Thymus (tissue), 11 donors: ENCODE data around the gene PACSIN2. TPM values are rescaled to one million over a fixed set of nuclear protein-coding genes. Genes with fewer than 3 reads are reported as not detected.

Source experiments
- DNase-seq, 9 donors: peaks; one replicate each; pipeline ENCODE4 v3.0.0-alpha.2; 2013; ENCODE audit warnings: low spot score in 9 of 9, low read depth in 6 of 9, missing footprints in 1 of 9
- H3K27ac ChIP-seq, 2 donors: one replicate each; pipeline ENCODE4 v1.5.1; 2013; ENCODE audit warnings: control low read depth in 1 of 2, low read depth in 1 of 2, low read length in 1 of 2, mild to moderate bottlenecking in 1 of 2, moderate library complexity in 1 of 2
- H3K27me3 ChIP-seq, 2 donors: one replicate each; pipeline ENCODE4 v1.5.1; 2013; ENCODE audit warnings: low read length in 1 of 2; ENCODE audit not compliant: control insufficient read depth in 2 of 2, insufficient read depth in 1 of 2
- H3K36me3 ChIP-seq, 2 donors: one replicate each; pipeline ENCODE4 v1.5.1; 2013; ENCODE audit warnings: low read length in 1 of 2, mild to moderate bottlenecking in 1 of 2, moderate library complexity in 1 of 2; ENCODE audit not compliant: control insufficient read depth in 2 of 2, insufficient read depth in 2 of 2
- H3K4me1 ChIP-seq, 2 donors: one replicate each; pipeline ENCODE4 v1.5.1; 2013; ENCODE audit warnings: low read length in 2 of 2; ENCODE audit not compliant: control insufficient read depth in 2 of 2, insufficient read depth in 2 of 2
- H3K4me3 ChIP-seq, 2 donors: one replicate each; pipeline ENCODE4 v1.5.1; 2013; ENCODE audit warnings: low read length in 2 of 2, control low read depth in 1 of 2, mild to moderate bottlenecking in 1 of 2
- H3K9me3 ChIP-seq, 2 donors: one replicate each; pipeline ENCODE4 v1.5.1; 2013; ENCODE audit warnings: low read length in 1 of 2, mild to moderate bottlenecking in 1 of 2; ENCODE audit not compliant: control insufficient read depth in 2 of 2, insufficient read depth in 1 of 2
- WGBS: extraction: QIAGEN DNeasy Blood & Tissue Kit; methylation state at CpG from one replicate; pipeline ENCODE4 v1.1.7; 2013; 5-methylcytosine and 5-hydroxymethylcytosine counted together
- polyA plus RNA-seq: library from polyadenylated mRNA; stranded (reverse); fragments of 200-250 nt; gene quantifications from one replicate; pipeline ENCODE4 v1.2.3, GENCODE V29; 2013
- total RNA-seq: library from RNA; stranded (reverse); fragments of 120-200 nt; gene quantifications from one replicate; pipeline ENCODE4 v1.2.4, GENCODE V29; 2013
- donor health status: healthy.

The PACSIN2 gene
- total and polyA plus RNA-seq, 2 donors, result 27.0 to 36.0 TPM

GRCh38 chr22:42913874-42914510 lies 101.0 kb downstream of the PACSIN2 start:
- no peaks in the 10 kb centered on the region for H3K9me3 ChIP-seq
- H3K27ac ChIP-seq, result no peak overlapping the region
- no peaks in the 10 kb centered on the region for H3K27me3 ChIP-seq
- peaks cover 0 to 8% of the 10 kb centered on the region in 2 donors for H3K4me1 ChIP-seq
- no peak overlapping the region for H3K4me3 ChIP-seq
- no peak for DNase-seq
- WGBS, result 97% methylated on average over 8 of the region's 8 CpGs
- peaks cover 6 to 8% of the 10 kb centered on the region in 2 donors for H3K36me3 ChIP-seq

GRCh38 chr22:42912059-42912458 lies 102.9 kb downstream of the PACSIN2 start:
- no peaks in the 10 kb centered on the region for H3K9me3 ChIP-seq
- peaks cover 8 to 10% of the 10 kb centered on the region in 2 donors for H3K36me3 ChIP-seq
- peaks cover 0 to 18% of the 10 kb centered on the region in 2 donors for H3K4me1 ChIP-seq
- H3K27ac ChIP-seq, result no peak overlapping the region
- no peak for DNase-seq
- WGBS, result 40% methylated on average over 6 of the region's 6 CpGs
- H3K27me3 ChIP-seq, result no peaks in the 10 kb centered on the region
- no peak overlapping the region for H3K4me3 ChIP-seq

- no peaks in the 10 kb centered on the region for H3K9me3 ChIP-seq
- no peak overlapping the region for H3K4me3 ChIP-seq
- no peak overlapping the region for H3K27ac ChIP-seq
- 91% methylated on average over 10 of the region's 10 CpGs for WGBS
- DNase-seq, result no peak
- H3K36me3 ChIP-seq, result peaks cover 8 to 10% of the 10 kb centered on the region in 2 donors
- peaks cover 0 to 24% of the 10 kb centered on the region in 2 donors for H3K4me1 ChIP-seq
- no peaks in the 10 kb centered on the region for H3K27me3 ChIP-seq
Measured at GRCh38 chr22:42910221-42910942, 104.6 kb downstream of the PACSIN2 start.

- WGBS, result 96% methylated on average over 14 of the region's 14 CpGs
- Histone ChIP-seq H3K27me3 (no peaks in the 10 kb centered on the region), H3K4me1 (peaks cover 0 to 28% of the 10 kb centered on the region in 2 donors), H3K9me3 (no peaks in the 10 kb centered on the region), H3K27ac (no peak overlapping the region), H3K36me3 (peaks cover 8 to 10% of the 10 kb centered on the region in 2 donors), H3K4me3 (no peak overlapping the region)
- DNase-seq, result no peak
Measured at GRCh38 chr22:42909363-42910058, 105.4 kb downstream of the PACSIN2 start.

GRCh38 chr22:42908374-42908746 lies 106.6 kb downstream of the PACSIN2 start:
- Histone ChIP-seq H3K27ac (peak overlapping the region in 1 of 2 donors; percentile 30), H3K4me3 (no peak overlapping the region), H3K27me3 (no peaks in the 10 kb centered on the region), H3K36me3 (peaks cover 8 to 10% of the 10 kb centered on the region in 2 donors), H3K4me1 (peaks cover 0 to 28% of the 10 kb centered on the region in 2 donors), H3K9me3 (no peaks in the 10 kb centered on the region)
- no peak for DNase-seq
- 94% methylated on average over 6 of the region's 6 CpGs for WGBS

GRCh38 chr22:42907404-42908373 lies 107.3 kb downstream of the PACSIN2 start:
- Histone ChIP-seq H3K4me1 (peaks cover 0 to 28% of the 10 kb centered on the region in 2 donors), H3K36me3 (peaks cover 8 to 10% of the 10 kb centered on the region in 2 donors), H3K27me3 (no peaks in the 10 kb centered on the region), H3K9me3 (no peaks in the 10 kb centered on the region), H3K4me3 (no peak overlapping the region), H3K27ac (peak overlapping the region in 1 of 2 donors; percentile 30)
- WGBS, result 94% methylated on average over 26 of the region's 26 CpGs
- DNase-seq, result no peak

GRCh38 chr22:42906605-42907348 lies 108.2 kb downstream of the PACSIN2 start:
- H3K27ac ChIP-seq, result peak overlapping the region in 1 of 2 donors; percentile 21
- no peak for DNase-seq
- H3K4me3 ChIP-seq, result no peak overlapping the region
- H3K27me3 ChIP-seq, result no peaks in the 10 kb centered on the region
- H3K4me1 ChIP-seq, result peaks cover 0 to 28% of the 10 kb centered on the region in 2 donors
- no peaks in the 10 kb centered on the region for H3K9me3 ChIP-seq
- 94% methylated on average over 6 of the region's 6 CpGs for WGBS
- H3K36me3 ChIP-seq, result peaks cover 10% of the 10 kb centered on the region in 2 donors

- WGBS, result 86% methylated on average over 5 of the region's 5 CpGs
- Histone ChIP-seq H3K27me3 (no peaks in the 10 kb centered on the region), H3K9me3 (no peaks in the 10 kb centered on the region), H3K4me1 (peaks cover 0 to 28% of the 10 kb centered on the region in 2 donors), H3K27ac (no peak overlapping the region), H3K36me3 (peaks cover 11% of the 10 kb centered on the region in 2 donors), H3K4me3 (no peak overlapping the region)
- no peak for DNase-seq
Measured at GRCh38 chr22:42905702-42906183, 109.2 kb downstream of the PACSIN2 start.
